HTERT RPE-1 (cell line): ENCODE results near the gene MAP4.
"Not testable (repeated sequence)": the region's sequence is repeated elsewhere in the genome, so short reads cannot be mapped to it uniquely, and the experiment has no call there.

Source experiments
- in situ Hi-C: fragments of 300-500 bp; cut with MboI; formaldehyde crosslinking; loops from 4 replicates; pipeline ENCODE4 v1.14.3; 2020; ENCODE audit warnings: low sequenced_read_pairs

The MAP4 gene

DNA sequence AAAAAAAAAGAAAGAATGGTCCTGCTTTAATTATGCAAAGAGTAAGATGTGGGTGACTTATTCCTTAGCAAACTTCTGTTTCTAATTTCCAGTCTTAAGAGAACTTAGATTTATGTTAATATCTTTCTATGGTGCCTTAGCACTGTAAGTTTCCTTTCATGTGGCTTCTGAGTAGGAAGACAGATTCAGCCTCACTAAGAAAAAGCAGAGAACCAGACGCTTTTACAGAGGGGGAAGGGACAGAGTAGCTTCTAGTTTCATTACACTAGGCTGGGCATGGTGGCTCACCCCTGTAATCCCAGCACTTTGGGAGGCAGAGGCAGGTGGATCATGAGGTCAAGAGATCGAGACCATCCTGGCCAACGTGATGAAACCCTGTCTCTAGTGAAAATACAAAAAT is 118.3 kb downstream of the MAP4 start:
- in situ Hi-C loops: no loop called here

GRCh38 chr3:47896736-47897135 is 119.5 kb downstream of the MAP4 start:
- in situ Hi-C loops: no loop called here

- in situ Hi-C loops: no loop called here
These were observed 121.0 kb downstream of the MAP4 start for GRCh38 chr3:47895241-47895640.

DNA sequence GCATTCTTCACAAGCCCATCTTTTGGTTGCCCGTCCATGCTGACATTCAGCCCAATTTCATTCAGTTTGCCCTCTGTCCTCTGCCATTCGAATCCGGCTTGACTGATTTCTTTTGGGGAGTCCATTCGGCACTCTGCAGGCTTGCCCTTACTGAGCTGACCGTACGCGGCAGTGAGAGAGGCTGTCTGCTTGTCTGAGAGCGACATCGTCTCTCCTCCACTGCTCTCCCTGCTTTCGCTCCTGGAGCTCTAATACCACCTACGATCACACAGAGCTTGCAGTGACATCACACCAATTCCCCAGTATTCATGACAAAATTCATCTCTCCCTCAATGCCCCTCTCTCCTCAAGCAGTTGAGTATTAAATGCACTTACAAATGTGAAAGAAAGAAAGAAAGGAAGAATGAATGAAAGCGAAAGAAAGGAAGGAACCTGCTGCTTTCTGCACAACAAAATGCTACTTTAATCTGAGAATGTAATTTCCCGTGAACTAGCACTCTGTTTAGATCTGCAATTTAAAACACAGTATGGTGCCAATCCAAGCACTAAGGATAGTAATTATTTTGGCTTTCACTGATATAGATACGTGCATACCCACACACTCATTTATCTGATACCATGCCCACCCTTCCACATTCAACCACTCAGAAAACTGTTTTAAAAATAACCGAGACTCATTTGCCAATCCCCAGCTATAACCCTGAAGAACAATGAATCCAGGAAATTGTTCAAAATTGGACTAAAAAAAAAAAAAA is 123.8 kb downstream of the MAP4 start:
- in situ Hi-C loops: no loop called here

GRCh38 chr3:47891613-47892005 is 124.6 kb downstream of the MAP4 start:
- in situ Hi-C loops: no loop called here

DNA sequence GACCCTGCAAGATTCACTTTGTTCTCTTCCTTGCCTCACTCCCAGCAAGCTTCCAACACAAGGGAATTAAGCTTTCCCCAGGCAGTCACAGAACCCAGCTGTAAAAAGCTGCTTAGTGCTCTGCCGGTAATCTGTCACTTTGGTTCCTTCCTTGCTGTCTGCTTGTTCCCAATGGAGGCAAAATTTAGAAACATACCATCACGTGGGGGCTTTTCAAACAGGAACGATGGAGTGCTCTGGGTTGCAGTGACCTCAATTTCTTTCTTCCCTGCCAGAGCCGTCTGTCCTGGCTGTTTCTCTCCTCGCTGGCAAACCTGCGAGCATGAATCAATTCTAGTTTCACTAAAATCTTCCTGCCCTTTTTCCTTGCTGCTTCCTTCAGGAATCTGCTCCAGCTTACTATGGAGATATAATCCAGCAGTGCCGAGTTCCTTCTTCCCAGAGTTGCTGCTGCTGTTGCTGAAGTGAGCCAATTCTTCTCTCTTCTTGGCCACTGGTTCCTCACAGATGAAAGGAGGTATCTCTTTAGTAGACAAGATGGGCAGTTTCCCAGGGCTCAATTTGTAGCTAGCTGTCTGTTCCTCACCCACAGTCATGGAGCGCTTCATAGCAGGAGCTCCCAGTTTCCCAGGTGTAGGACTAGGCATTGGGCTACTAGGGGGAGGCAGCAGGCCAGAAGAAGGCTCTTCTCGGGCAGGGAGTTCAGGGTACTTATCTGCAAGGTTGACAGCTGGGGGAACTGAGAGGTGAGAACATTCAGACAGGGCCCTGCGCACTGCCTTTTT is 125.2 kb downstream of the MAP4 start:
- in situ Hi-C loops: no loop called here

GRCh38 chr3:47890126-47890827 is 125.9 kb downstream of the MAP4 start:
- in situ Hi-C loops: no loop called here

GRCh38 chr3:47888986-47889757 is 127.0 kb downstream of the MAP4 start:
- in situ Hi-C loops: no loop called here

- in situ Hi-C loops: not testable (repeated sequence)
These were observed 128.2 kb downstream of the MAP4 start for GRCh38 chr3:47887991-47888390.

GRCh38 chr3:47885168-47885567 is 131.0 kb downstream of the MAP4 start:
- in situ Hi-C loops: no loop called here

GRCh38 chr3:47884603-47885002 is 131.6 kb downstream of the MAP4 start:
- in situ Hi-C loops: no loop called here

DNA sequence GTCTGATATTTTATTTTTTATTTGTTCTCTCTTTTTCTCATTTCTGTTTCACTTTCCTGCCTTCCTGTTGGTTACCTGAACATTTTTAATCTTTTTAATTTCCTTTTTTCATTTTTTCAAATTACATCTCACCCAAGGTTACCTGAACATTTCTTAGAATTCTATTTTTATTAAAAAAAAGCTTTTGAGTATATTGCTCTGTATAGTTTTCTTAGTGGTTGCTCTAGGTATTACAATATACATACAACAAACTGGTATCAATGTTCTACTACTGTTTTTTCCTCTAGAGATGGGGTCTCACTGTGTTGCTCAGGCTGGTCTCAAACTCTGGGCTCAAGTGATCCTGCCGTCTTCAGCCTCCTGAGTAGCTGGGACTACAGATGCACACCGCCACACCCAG is 133.9 kb downstream of the MAP4 start:
- in situ Hi-C loops: no loop called here

DNA sequence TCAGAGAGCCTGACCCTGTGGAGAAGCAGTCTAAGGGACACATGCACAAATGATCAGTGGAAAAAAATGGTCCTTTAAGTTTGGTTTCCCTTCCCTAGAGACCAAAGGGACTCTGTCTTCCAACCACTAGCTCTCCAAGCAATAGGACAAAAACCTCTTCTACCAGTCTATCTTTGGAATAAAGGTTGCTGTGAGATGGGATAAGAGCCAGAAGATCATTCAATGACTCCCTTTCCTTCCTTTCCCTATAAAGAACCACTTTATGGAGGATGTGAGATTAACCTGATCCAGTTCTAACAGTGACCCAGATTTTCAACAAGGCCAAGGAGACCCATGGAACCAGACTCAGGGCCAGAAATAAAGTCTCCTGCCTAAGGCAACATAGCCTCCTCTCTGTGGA is 138.5 kb downstream of the MAP4 start:
- in situ Hi-C loops: no loop called here

- in situ Hi-C loops: no loop called here
These were observed 138.9 kb downstream of the MAP4 start for GRCh38 chr3:47877290-47877689.

GRCh38 chr3:47874913-47875312 is 141.3 kb downstream of the MAP4 start:
- in situ Hi-C loops: no loop called here

DNA sequence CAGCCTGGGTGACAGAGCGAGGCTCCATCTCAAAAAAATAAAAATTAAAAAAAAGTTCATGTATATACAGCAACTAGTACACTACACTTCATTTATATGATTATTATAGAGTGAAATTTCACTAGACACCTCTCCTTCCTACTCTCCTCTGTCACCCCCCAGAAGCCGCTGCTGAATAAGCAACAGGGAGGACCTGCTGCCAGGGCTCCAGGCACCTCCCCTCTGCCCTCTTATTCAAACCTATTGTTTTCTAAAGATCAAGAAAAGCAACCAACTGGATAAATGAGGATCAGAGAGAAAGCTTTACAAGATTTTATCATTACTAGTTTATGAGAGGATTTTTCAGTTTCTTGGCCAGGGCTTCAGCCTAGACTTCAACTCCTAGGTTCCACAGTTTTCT is 141.8 kb downstream of the MAP4 start:
- in situ Hi-C loops: no loop called here

GRCh38 chr3:47872916-47873315 is 143.3 kb downstream of the MAP4 start:
- in situ Hi-C loops: no loop called here

DNA sequence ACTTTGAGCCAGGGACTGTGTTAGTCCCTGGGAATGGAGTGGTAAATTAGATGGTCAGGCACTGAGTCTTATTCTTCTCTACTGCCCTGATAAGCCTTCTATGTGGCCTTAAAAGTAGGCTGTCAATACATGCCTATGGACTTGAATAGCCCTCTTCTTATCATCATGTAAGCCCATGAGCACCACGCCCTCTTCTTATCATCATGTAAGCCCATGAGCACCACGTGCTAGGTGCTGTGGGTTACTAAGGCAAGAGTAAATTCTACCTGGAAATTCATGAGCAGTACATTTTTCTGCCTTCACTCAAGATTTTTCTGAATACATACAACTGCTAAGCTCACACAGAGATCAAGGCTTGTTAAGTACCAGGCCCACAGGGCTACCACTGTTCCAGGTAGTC is 144.8 kb downstream of the MAP4 start:
- in situ Hi-C loops: no loop called here

DNA sequence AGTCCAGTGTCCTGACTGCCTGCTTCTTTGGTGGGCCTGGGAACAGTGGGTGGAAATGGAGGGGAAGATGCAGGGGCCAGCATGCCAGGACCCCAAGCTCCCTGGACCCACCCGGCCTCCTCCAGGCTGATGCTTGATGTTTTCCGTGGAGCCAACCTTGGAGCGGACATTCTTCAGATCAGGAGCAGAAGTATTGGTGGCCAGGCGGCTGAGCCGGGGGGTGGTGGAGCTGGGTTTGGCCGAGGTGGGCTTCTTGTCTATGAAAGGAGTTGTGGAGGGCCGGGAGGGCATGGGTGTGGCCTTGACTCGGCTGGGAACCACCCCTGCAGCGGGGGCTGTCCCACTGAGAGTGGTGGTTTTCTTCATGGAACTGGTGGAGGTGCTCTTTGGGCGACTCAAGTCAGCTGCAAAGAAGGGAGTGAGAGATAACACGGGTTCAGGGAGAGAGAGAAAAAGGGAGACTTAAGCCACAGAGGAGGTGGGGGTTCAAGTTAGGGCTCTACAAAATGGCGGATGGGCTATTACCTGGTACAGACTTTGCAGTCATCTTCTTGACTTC is 145.4 kb downstream of the MAP4 start:
- in situ Hi-C loops: no loop called here

DNA sequence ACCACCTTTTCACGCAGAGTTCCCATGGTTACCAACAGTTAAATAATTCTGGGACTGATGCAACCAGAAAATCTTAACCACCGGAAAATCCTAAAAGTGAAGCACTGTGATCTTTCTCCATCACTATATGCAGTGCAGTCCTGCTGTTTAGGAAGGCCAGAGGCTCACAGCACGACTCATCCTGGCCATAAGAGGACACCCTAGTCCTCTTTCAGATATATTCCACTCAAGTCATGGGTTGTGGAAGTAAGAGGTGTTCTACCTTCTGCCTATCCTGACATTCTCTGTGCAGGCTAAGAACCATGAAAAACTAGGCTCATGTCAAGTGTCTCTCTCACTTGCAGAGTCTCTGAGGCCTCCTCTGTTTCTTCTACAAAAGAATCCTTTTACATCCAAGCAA is 146.1 kb downstream of the MAP4 start:
- in situ Hi-C loops: no loop called here

- in situ Hi-C loops: no loop called here
These were observed 147.9 kb downstream of the MAP4 start for GRCh38 chr3:47868306-47868705.
